ENCODE results near the gene ZNF154.

Gene ZNF154

GRCh38 chr19:57675881-57676280, 33.1 kb downstream of the ZNF154 start:
- no peak for DNase-seq (ENCODE audit: low spot score)

GRCh38 chr19:57672466-57672865, 36.5 kb downstream of the ZNF154 start:
- DNase-seq (ENCODE audit: low spot score), result no peak

- DNase-seq (ENCODE audit: low spot score), result no peak
These were observed 37.7 kb downstream of the ZNF154 start for GRCh38 chr19:57671124-57671895.

DNA sequence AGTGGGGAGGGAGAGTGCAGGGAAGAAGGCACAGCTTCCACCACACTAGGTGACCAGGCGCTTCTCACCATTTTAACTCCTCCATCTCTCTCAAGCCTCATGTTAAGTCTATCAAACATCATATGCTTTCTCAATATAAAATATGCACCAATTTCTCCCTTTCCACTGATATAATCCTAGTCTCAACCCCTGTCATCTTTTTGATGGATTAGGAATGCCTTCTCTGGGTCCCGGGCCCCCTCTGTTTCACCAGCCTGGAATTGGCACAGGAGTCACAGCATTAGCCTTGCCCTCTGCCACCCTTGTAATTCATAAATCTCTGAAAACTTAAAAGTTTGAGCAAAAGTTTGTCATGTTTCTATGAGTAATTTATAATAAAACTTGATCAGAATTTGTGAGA, 40.4 kb downstream of the ZNF154 start, which contains the start of gene ZSCAN4:
TSS of gene ZSCAN4 (plus strand) at position 301 of the 400 bp plus-strand sequence. CDS start 7,211 bp downstream, outside the sequence.
- DNase-seq (ENCODE audit: low spot score), result no peak

GRCh38 chr19:57667228-57667627, 41.8 kb downstream of the ZNF154 start:
- no peak for DNase-seq (ENCODE audit: low spot score)

- DNase-seq (ENCODE audit: low spot score), result no peak
These were observed 43.7 kb downstream of the ZNF154 start for GRCh38 chr19:57665261-57665806.

DNA sequence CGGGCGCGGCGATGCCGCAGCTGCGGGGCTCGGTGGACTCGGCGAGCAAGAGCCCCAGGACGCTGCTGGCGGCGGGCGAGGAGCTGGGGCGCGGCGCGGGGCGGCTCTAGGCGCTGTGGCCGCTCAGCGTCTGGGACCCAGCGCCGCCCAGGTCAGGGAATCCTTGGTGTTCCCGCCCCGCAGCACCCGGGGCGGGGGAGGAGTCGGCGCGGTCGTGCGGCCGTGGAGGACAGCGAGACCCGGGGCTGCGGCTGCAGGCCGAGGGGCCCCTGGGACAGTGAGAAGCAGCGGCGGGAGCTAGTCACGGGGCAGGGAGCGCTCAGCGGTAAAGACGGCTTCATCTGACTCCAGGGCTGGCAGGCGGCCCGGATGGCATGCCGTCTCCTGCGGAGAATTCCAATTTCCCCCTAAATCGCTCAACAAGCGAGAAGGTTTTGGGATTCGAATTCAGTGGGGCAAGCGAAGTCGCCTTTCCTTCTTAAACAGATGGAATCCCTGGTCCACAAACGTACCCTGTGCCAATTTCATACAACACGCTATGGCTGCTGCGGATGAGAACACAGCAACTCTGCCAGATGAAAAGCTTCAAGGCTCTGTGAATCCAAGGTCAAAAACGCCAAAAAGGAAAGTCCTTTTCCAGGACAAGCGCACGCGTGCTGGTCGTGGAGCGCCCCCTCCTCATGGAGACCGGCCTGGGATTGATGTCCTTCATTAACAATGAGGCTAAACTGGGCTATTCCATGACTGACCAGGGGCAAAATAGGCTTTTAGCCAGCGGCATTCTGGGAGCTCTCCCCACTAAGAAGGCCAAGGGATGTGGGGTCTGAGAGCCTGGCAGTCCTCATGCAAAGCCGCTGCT, 44.5 kb downstream of the ZNF154 start:
- DNase-seq (ENCODE audit: low spot score), result no peak

GRCh38 chr19:57656346-57656745, 52.7 kb downstream of the ZNF154 start:
- DNase-seq (ENCODE audit: low spot score), result no peak

- DNase-seq (ENCODE audit: low spot score), result no peak
These were observed 53.6 kb downstream of the ZNF154 start for GRCh38 chr19:57655443-57655842.

DNA sequence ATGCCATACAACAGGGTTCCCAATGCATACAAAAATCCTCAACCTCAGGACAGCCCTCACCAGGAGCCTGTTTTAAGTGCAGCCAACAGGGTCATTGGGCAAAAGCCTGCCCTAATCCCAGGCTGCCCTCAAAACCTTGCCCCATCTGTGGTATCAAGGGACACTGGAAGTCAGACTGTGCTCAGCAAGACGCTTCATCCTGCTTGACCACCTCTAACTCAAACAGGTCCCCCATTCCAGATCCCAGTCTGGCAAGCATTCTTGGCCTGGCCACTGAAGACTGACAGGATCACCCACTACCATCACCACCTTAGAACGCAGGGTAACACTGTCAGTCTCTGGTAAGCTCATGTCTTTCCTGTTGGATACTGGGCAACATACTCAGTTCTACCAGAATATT, 55.3 kb downstream of the ZNF154 start:
- DNase-seq (ENCODE audit: low spot score), result no peak

GRCh38 chr19:57651654-57651996, 57.4 kb downstream of the ZNF154 start:
- DNase-seq (ENCODE audit: low spot score), result no peak

GRCh38 chr19:57648331-57649003, 60.5 kb downstream of the ZNF154 start:
- no peak for DNase-seq (ENCODE audit: low spot score)
